SK-N-MC (cell line): ENCODE data around the gene HABP4.
"Not testable (repeated sequence)": the region's sequence is repeated elsewhere in the genome, so short reads cannot be mapped to it uniquely, and the experiment has no call there.

Experiments used
- DNase-seq: peaks from one replicate; pipeline ENCODE4 v3.0.0-alpha.2; 2011; ENCODE audit warnings: low read depth, low spot score
- H3K27ac ChIP-seq: fragments of 200-600 bp; sonication (generic); 2 replicates; pipeline ENCODE4 v1.5.1; 2016; ENCODE audit warnings: mixed run types
- H3K36me3 ChIP-seq: fragments of 200-600 bp; sonication (generic); 2 replicates; pipeline ENCODE4 v1.6.1; 2017; ENCODE audit warnings: antibody characterized with exemption, low read length, mixed read lengths; ENCODE audit not compliant: insufficient read depth
- H3K4me3 ChIP-seq: fragments of 200-600 bp; sonication (generic); 2 replicates; pipeline ENCODE4 v1.5.1; 2016
- H3K9ac ChIP-seq: fragments of 200-600 bp; sonication (generic); 2 replicates; pipeline ENCODE4 v1.8.0; 2017; ENCODE audit warnings: mixed run types, mixed read lengths; ENCODE audit not compliant: insufficient read length
- H3K9me3 ChIP-seq: fragments of 200-600 bp; sonication (generic); 2 replicates; pipeline ENCODE4 v1.6.1; 2017; ENCODE audit warnings: low read depth, mild to moderate bottlenecking, antibody characterized with exemption, low read length, moderate library complexity, mixed read lengths
- EZH2 ChIP-seq: fragments of 200-600 bp; sonication (generic); IDR thresholded peaks from one replicate; pipeline ENCODE4 v1.6.1; 2017; ENCODE audit warnings: antibody characterized with exemption
- FOXP2 ChIP-seq: optimal IDR thresholded peaks from 2 replicates; pipeline ENCODE3; 2011; ENCODE audit warnings: mild to moderate bottlenecking, moderate library complexity; ENCODE audit not compliant: insufficient read depth; ENCODE audit errors: extremely low read length, control extremely low read depth
- POLR2AphosphoS5 ChIP-seq: IDR thresholded peaks from 2 replicates; pipeline ENCODE4 v1.6.1; 2012; ENCODE audit warnings: mild to moderate bottlenecking, low read depth, low read length, borderline replicate concordance

Gene HABP4

DNA sequence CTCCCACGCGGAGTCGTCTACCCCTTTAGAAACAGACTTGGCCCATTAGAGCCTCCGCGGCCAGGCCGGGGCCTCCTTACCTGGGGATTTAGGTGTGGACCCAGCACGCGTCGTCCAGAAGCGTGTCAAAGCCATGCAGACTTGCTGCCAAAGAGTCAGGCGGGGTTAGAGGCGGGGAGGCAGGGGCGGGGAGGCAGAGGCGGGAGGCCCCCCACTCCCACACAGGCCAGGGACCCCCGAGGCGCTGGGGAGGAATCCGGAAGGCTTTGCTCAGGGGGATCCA lies 47.1 kb downstream of the HABP4 start:
- H3K36me3 ChIP-seq, result no peaks in the 10 kb centered on the region; the same call in 1 of the 2 replicates
- TF ChIP-seq EZH2 (no peak), POLR2AphosphoS5 (no peak), FOXP2 (no peak)
- DNase-seq, result no peak
- no peak overlapping the region for H3K4me3 ChIP-seq
- H3K27ac ChIP-seq, result no peak overlapping the region
- no peaks in the 10 kb centered on the region for H3K9me3 ChIP-seq
- no peak overlapping the region for H3K9ac ChIP-seq

DNA sequence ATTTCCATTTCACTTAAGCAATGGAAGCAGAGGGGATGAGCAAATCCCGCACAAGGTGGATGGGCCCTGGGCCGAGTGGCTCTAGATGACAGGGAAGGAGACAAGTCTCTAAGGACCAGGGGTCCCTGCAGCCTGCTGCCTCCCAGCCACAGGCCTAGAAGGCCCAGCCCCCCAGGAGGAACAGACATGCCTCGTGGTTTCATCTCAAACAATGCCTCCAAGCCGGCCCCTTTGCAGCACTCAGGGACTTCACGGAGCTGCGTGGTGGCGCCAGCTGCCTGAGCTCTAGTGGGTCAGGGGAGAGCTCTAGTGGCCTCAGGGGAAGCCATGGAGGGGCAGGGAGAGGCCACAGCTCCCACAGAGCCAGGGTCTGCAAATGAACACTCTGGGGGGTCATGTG lies 48.8 kb downstream of the HABP4 start:
- TF ChIP-seq POLR2AphosphoS5, result no peak
- no peak for TF ChIP-seq FOXP2
- no peak for TF ChIP-seq EZH2
- no peaks in the 10 kb centered on the region for H3K9me3 ChIP-seq
- H3K27ac ChIP-seq, result no peak overlapping the region
- no peak overlapping the region for H3K9ac ChIP-seq
- no peaks in the 10 kb centered on the region for H3K36me3 ChIP-seq
- DNase-seq, result no peak
- H3K4me3 ChIP-seq, result no peak overlapping the region

DNA sequence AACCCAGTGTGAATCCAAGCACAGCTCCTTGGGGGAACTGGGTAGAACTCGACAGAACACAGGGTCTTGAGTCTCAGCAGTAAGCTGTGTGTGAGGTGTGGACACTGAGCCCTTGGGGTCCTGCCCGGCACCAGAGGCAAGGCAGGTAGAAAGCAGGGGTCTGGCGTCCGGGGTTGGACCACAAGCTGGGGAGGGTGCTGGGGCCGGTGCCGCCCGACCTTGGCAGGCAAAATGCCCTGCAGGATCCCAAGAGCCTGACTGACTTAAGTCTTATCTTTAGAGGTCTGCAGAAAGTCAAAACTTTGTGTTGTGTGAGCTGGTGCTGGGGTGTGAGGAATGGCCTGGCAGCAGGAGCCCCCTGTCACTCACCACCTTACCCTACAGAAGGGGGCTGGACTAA lies 49.3 kb downstream of the HABP4 start:
- Histone ChIP-seq H3K9ac (no peak overlapping the region), H3K27ac (no peak overlapping the region), H3K36me3 (no peaks in the 10 kb centered on the region), H3K9me3 (no peaks in the 10 kb centered on the region), H3K4me3 (no peak overlapping the region)
- no peak for DNase-seq
- TF ChIP-seq FOXP2 (no peak), EZH2 (no peak), POLR2AphosphoS5 (no peak)

DNA sequence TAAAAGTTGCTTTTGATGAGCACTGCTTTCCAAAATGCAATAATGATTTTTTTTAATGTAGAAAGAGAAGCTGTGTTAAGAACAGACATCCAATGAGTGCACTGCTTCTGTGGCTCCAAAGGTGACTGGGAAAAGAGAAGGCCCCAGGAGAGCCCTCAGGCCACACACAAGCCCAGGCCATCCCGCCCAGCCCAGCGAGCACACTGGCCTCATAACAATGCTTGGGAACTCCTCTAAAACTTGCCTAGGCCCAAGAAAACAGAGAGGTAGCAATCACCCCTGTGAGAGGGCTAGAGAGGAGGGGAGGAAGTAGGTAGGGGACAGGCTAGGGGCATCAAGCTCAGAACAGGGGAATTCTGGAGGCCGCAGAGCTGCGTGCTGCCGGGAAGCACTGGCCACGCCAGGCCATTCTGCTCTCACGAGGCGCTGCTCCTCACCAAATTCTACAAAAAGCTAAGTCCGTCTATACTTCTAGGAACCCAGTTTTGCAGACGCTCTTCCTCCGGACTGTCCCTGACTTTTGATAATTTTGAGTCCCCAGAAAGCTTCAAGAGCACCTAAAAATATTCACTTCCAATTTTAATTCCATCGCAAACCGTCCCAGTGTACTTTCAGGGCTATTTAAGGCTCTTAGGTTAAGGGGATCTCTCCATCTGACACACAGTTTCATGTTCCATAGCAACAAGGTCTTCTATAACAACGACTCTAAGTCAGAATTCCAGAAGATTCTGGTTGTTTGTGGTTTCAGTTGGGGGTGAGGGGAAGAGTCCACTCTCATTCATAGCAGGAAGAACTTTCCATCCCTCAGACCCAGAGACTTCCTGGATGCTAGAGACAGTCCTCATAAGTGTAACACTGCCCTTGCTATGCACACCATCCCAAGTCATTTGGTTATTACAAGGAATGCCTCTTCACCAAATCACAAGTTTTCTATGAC lies 51.0 kb downstream of the HABP4 start:
- no peaks in the 10 kb centered on the region for H3K9me3 ChIP-seq
- no peaks in the 10 kb centered on the region for H3K36me3 ChIP-seq
- DNase-seq, result no peak
- no peak for TF ChIP-seq FOXP2
- TF ChIP-seq EZH2, result no peak
- no peak for TF ChIP-seq POLR2AphosphoS5
- no peak overlapping the region for H3K27ac ChIP-seq
- no peak overlapping the region for H3K4me3 ChIP-seq
- H3K9ac ChIP-seq, result no peak overlapping the region

DNA sequence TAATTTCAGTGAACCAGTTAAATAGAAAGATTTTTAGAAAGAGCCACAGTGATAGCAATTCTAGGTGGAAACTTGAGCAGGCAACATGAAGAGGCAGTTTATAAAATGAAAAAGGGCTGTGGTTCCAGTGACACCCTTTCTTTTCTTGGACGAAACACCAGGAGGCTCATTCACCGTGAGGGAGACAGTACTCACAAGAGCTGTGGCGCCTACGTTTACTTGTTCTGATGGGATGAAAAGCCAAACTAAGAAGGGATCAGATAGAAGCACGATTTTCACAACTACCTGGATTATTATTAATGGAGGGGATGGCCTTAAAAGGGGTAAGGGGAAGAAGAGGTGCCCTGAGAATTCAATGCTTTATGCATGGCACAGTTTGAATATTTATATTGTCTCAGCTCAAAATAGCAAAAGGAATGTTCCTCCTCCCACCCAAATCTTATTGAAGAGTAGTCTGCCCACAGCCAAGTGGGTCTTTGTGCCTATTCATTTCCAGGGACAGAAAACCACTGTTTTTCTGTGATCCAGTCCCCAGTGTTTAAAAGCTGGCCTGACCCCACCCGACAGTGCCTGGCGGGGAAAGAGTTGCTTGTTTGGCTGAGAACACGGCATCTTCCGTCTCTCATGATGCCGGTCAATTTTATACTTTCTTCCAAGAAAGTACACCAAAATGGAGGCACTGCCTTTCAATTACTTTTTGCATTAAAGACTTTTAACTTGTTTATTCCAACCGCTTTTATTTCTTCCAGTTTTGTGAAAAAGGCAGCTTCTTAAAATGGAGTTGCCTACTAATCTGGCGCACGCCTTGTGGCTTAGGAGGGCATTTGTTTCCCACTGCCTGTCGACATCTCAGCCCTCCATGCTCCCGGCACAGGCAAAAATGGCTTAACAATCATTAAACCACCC lies 51.9 kb downstream of the HABP4 start:
- H3K4me3 ChIP-seq, result no peak overlapping the region
- H3K36me3 ChIP-seq, result no peaks in the 10 kb centered on the region
- TF ChIP-seq FOXP2, result no peak
- TF ChIP-seq POLR2AphosphoS5, result no peak
- no peak for TF ChIP-seq EZH2
- H3K9me3 ChIP-seq, result no peaks in the 10 kb centered on the region
- no peak for DNase-seq
- no peak overlapping the region for H3K9ac ChIP-seq
- no peak overlapping the region for H3K27ac ChIP-seq

DNA sequence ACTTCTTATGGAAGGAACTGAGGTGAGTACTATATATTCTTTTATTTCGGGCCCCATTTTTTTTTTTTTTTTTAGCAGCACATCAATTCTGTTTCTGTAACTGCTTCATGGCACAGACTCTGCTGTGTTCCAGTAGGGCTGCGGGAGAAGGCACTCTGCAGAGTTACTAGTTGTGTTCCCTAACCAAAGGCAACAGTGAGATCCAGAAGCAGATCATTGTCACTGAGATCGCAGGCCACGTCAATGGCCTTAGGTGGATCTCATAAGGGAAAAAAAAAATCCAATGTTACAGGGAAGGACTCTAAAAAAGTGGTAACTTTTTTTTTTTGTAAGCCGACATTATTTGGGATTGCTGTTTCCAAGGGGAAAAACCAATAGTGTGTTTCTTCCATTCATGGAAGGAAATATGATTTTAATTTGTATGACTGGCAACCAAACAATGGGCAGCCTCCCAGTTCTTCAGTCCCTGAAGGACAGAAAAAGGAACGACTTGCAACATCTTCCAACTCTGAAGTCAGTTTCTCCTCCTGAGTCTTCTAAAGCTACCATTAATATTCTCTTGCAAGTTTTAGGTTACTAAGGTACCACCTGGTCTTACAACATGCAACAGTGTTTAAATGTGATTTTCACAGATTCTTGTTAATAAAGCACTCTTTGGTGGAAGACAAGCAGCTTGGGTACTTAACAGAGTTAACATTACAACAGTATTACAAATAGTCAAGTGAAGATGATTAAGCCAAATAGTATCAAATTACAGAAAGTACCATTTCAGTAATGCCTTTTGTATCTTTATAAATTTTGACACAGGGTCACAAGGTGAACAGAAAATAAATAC lies 52.8 kb downstream of the HABP4 start:
- Histone ChIP-seq H3K9me3 (no peaks in the 10 kb centered on the region), H3K27ac (no peak overlapping the region), H3K9ac (no peak overlapping the region), H3K4me3 (no peak overlapping the region), H3K36me3 (no peaks in the 10 kb centered on the region)
- DNase-seq, result no peak
- no peak for TF ChIP-seq EZH2
- TF ChIP-seq FOXP2, result no peak
- no peak for TF ChIP-seq POLR2AphosphoS5

DNA sequence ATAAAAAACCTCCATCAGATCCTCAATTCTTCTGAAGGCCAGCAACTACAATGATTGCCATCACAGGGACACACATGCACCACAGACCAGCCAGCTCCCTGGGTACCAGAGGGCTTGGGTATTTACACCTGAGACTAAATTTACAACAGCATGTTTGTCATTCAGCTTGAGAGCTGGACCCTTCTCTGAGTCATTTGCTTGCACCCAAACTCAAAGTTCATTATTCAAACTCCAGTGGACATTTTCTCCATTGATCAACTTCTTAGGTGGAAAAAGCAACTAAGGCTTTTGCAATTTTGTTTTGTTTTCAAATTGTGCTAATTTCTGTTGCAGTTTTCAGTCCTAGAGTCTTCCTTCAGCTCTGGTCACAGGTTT lies 53.4 kb downstream of the HABP4 start:
- H3K36me3 ChIP-seq, H3K27ac ChIP-seq: not testable (repeated sequence)

DNA sequence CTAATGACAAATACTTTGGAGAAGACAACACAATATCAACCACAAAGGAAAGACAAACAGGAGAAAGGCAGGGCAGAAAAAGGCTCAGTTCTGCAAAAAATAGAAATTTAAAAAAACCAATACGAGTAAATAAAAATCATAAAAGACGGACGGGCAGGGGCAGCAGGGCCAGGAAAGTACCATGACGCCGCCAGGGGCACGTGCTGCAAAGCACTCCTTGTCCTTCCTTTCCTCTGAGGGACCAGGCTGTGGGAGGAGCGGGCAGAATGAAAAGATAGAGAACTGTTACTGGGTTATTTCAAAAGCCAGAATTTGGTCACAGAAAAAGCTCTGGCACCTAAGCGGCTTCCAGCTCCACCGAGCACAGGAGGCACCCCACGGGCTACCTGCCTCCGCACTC lies 53.9 kb downstream of the HABP4 start:
- TF ChIP-seq EZH2 (no peak), FOXP2 (no peak), POLR2AphosphoS5 (no peak)
- no peak for DNase-seq
- H3K4me3 ChIP-seq, result no peak overlapping the region
- no peaks in the 10 kb centered on the region for H3K9me3 ChIP-seq
- H3K9ac ChIP-seq, result no peak overlapping the region
- no peaks in the 10 kb centered on the region for H3K36me3 ChIP-seq
- H3K27ac ChIP-seq, result no peak overlapping the region

More for the DNA sequence above, 53.4 kb downstream of the HABP4 start:
- not testable (repeated sequence) for DNase-seq, H3K4me3 ChIP-seq, H3K9me3 ChIP-seq, H3K9ac ChIP-seq
